PFSK-1 (cell line): Measurements from ENCODE around the gene HNF4A.

Source experiments
- FOXP2 ChIP-seq: optimal IDR thresholded peaks from 2 replicates; pipeline ENCODE3; 2011; ENCODE audit warnings: borderline replicate concordance, control low read depth, inconsistent platforms; ENCODE audit not compliant: insufficient read depth; ENCODE audit errors: extremely low read length, extremely low read depth
- POLR2AphosphoS5 ChIP-seq: IDR thresholded peaks from 2 replicates; pipeline ENCODE4 v1.6.1; 2012; ENCODE audit warnings: low read depth, mild to moderate bottlenecking, control low read depth, low read length, moderate library complexity
- SIN3A ChIP-seq: IDR thresholded peaks from 2 replicates; pipeline ENCODE4 v1.6.1; 2012; ENCODE audit warnings: mild to moderate bottlenecking, low read length, moderate library complexity, borderline replicate concordance; ENCODE audit not compliant: insufficient read depth
- TAF1 ChIP-seq: IDR thresholded peaks from 2 replicates; pipeline ENCODE4 v1.6.1; 2012; ENCODE audit warnings: low read length, control low read depth, borderline replicate concordance; ENCODE audit not compliant: insufficient read depth
- TF ChIP-seq, protein P1 (sequence below), 2 experiments: IDR thresholded peaks; 2 replicates each; pipeline versions ENCODE4 v1.6.1 to v1.8.0; 2011 to 2012; ENCODE audit warnings: low read depth in 2 of 2, low read length in 2 of 2, control low read depth in 1 of 2, inconsistent platforms in 1 of 2, mild to moderate bottlenecking in 1 of 2, moderate library complexity in 1 of 2; ENCODE audit not compliant: insufficient read depth in 1 of 2

The HNF4A gene

DNA sequence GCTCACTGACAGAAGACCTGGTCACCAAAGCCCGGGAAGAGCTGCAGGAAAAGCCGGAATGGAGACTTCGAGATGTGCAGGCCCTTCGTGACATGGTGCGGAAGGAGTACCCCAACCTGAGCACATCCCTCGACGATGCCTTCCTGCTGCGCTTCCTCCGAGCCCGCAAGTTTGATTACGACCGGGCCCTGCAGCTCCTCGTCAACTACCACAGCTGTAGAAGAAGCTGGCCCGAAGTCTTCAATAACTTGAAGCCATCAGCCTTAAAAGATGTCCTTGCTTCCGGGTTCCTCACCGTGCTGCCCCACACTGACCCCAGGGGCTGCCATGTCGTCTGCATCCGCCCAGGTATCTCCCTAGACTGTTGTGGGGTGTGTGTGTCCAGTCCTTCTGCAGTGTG is 124.6 kb downstream of the HNF4A start:
- no peak for TF ChIP-seq FOXP2
- TF ChIP-seq, protein P1, sequence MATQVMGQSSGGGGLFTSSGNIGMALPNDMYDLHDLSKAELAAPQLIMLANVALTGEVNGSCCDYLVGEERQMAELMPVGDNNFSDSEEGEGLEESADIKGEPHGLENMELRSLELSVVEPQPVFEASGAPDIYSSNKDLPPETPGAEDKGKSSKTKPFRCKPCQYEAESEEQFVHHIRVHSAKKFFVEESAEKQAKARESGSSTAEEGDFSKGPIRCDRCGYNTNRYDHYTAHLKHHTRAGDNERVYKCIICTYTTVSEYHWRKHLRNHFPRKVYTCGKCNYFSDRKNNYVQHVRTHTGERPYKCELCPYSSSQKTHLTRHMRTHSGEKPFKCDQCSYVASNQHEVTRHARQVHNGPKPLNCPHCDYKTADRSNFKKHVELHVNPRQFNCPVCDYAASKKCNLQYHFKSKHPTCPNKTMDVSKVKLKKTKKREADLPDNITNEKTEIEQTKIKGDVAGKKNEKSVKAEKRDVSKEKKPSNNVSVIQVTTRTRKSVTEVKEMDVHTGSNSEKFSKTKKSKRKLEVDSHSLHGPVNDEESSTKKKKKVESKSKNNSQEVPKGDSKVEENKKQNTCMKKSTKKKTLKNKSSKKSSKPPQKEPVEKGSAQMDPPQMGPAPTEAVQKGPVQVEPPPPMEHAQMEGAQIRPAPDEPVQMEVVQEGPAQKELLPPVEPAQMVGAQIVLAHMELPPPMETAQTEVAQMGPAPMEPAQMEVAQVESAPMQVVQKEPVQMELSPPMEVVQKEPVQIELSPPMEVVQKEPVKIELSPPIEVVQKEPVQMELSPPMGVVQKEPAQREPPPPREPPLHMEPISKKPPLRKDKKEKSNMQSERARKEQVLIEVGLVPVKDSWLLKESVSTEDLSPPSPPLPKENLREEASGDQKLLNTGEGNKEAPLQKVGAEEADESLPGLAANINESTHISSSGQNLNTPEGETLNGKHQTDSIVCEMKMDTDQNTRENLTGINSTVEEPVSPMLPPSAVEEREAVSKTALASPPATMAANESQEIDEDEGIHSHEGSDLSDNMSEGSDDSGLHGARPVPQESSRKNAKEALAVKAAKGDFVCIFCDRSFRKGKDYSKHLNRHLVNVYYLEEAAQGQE (IDR thresholded peaks at IDR 0.05; ENCODE audit: insufficient read depth in 1 of 2, low read depth in 2 of 2, low read length in 2 of 2): no peak
- TF ChIP-seq POLR2AphosphoS5: no peak
- no peak for TF ChIP-seq TAF1
- no peak for TF ChIP-seq SIN3A

DNA sequence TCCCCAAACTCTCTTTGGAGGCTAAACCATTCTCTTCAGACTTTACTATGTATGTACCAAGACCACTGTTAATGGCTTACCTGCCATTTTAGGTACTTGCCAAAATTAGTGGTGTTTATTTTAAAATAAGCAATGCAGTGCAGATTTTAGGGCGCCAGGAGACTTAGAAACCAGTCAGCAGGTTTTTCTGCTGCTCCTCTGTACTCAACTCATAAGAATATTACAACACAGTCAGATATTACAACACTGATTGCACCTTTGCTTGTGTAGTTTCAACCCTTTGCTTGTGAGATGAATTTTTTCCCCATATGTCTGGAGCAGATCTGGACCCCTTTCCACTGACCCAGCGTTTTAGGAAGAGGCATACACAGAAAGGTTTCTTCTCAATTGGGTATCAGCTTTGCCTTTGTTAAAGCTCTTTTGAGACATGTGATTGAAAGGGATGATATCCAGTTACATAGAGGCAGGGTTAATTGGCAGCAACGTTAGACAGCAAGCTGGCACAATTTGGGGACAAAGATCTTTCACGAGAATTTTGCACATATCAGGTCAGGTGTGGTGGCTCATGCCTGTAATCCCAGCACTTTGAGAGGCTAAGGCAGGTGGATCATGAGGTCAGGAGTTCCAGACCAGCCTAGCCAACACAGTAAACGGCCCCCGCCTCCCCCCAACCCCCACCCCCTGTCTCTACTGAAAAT is 126.4 kb downstream of the HNF4A start:
- TF ChIP-seq POLR2AphosphoS5 (no peak), FOXP2 (no peak), TAF1 (no peak), SIN3A (no peak)
- TF ChIP-seq, protein P1 (IDR thresholded peaks at IDR 0.05; ENCODE audit: insufficient read depth in 1 of 2, low read depth in 2 of 2, low read length in 2 of 2): no peak

DNA sequence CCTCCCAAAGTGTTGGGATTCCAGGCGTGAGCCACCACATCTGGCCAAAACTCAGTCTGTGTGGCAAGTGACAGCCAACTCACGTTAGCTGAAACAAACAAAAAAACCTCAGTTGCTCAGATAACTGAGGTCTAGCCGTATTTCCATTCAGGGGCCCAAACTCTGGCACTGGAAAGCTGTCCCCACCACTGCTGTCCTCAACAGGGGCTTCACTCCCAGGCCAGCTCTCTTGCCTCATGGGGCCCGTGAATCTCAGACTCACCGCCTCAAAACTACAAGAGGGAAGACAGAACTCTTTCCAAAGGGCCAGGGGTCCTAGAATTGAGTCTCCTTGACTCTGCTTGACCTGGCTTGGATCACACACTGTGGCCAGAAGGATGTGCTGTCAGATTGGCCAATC is 127.6 kb downstream of the HNF4A start:
- TF ChIP-seq SIN3A (no peak), FOXP2 (no peak), TAF1 (no peak), POLR2AphosphoS5 (no peak)
- TF ChIP-seq, protein P1 (IDR thresholded peaks at IDR 0.05; ENCODE audit: insufficient read depth in 1 of 2, low read depth in 2 of 2, low read length in 2 of 2): no peak
